ENCODE results near the gene ITGA6. TPM values are rescaled to one million over a fixed set of nuclear protein-coding genes. Genes with fewer than 3 reads are reported as not detected.

ITGA6 gene
- total and polyA plus RNA-seq, 5 donors from 2014 or later, result 39.2 to 68.5 (median 50.3) TPM

DNA sequence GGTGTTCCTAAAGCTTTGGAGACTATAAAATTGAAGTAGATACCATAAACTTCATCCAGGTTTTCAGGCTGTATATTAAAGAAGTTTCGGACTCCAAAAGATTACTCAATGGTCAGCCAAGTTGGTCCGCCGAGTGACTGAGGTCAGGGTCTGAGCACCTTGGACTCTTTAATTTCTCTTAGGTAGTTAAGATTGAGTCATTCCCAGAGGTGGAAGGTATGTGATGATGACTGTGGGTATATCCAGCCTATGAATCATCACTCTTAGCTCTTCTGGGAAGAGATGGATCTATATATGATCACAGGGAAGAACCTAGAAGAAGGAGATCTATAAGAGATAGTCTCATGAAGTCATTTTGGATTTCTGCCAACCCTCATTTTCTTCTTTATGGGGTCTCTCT is 3.3 kb downstream of the ITGA6 start:
- H3K4me1 Mint-ChIP-seq, result peaks cover 9 to 81% (median 33%) of the 10 kb centered on the region in 4 donors
- Histone ChIP-seq H3K4me1 (ENCODE audit: control insufficient read depth, insufficient read depth, low read length, poor library complexity, severe bottlenecking) (peaks cover 87% of the 10 kb centered on the region), H3K4me3 (ENCODE audit: low read depth, low read length) (peak overlapping the region; percentile 81), H3K9me3 (ENCODE audit: control insufficient read depth in 2 of 2, low read length in 2 of 2) (no peaks in the 10 kb centered on the region), H3K36me3 (ENCODE audit: control insufficient read depth, insufficient read depth, low read length) (no peaks in the 10 kb centered on the region), H3K27me3 (ENCODE audit: control insufficient read depth, insufficient read depth, low read length) (no peaks in the 10 kb centered on the region), H3K27ac (ENCODE audit: insufficient read depth, low read length, poor library complexity, severe bottlenecking) (peak overlapping the region; percentile 24)
- H3K36me3 Mint-ChIP-seq, result no peaks in the 10 kb centered on the region
- no peak for ATAC-seq (ENCODE audit: low read depth in 2 of 2)
- H3K4me3 Mint-ChIP-seq, result peak overlapping the region; percentile 89 to 95 (median 92)
- no peaks in the 10 kb centered on the region for H3K27me3 Mint-ChIP-seq
- peak overlapping the region in 2 of 3 donors; percentile 31 to 89 for H3K27ac Mint-ChIP-seq
- no peaks in the 10 kb centered on the region for H3K9me3 Mint-ChIP-seq
- DNase-seq, result no peak

DNA sequence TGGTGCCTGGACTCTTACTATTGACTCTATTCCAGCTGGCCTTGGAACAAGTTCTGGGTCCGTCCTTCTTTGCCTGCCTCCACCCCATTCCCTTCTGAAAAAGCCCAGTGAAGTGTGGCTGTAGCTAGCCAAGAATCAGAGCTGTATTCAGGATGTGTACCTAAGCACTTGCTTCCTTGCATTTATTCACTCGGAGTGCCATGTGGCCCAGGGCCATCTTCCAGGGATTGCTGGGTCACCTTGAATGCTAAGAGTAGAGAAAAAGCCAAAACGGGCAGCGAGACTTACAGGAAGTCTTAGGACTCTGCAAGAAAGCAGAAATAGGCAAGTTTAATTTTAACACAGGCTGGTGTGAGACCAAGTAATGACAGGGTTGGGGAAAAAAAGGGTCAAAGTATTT is 4.1 kb downstream of the ITGA6 start:
- H3K4me3 Mint-ChIP-seq, result peak overlapping the region; percentile 16 to 95 (median 92)
- no peaks in the 10 kb centered on the region for H3K36me3 Mint-ChIP-seq
- no peaks in the 10 kb centered on the region for H3K9me3 Mint-ChIP-seq
- H3K27me3 Mint-ChIP-seq, result no peaks in the 10 kb centered on the region
- no peaks in the 10 kb centered on the region for H3K27me3 ChIP-seq (ENCODE audit: control insufficient read depth, insufficient read depth, low read length)
- H3K4me3 ChIP-seq (ENCODE audit: low read depth, low read length), result peak overlapping the region; percentile 47
- peaks cover 8 to 77% (median 33%) of the 10 kb centered on the region in 4 donors for H3K4me1 Mint-ChIP-seq
- H3K27ac Mint-ChIP-seq, result peak overlapping the region; percentile 10 to 76 (median 31)
- H3K9me3 ChIP-seq (ENCODE audit: control insufficient read depth in 2 of 2, low read length in 2 of 2), result no peaks in the 10 kb centered on the region
- peak overlapping the region; percentile 24 for H3K27ac ChIP-seq (ENCODE audit: insufficient read depth, low read length, poor library complexity, severe bottlenecking)
- no peak for DNase-seq
- H3K4me1 ChIP-seq (ENCODE audit: control insufficient read depth, insufficient read depth, low read length, poor library complexity, severe bottlenecking), result peaks cover 91% of the 10 kb centered on the region
- H3K36me3 ChIP-seq (ENCODE audit: control insufficient read depth, insufficient read depth, low read length), result no peaks in the 10 kb centered on the region
- ATAC-seq (ENCODE audit: low read depth in 2 of 2), result no peak

DNA sequence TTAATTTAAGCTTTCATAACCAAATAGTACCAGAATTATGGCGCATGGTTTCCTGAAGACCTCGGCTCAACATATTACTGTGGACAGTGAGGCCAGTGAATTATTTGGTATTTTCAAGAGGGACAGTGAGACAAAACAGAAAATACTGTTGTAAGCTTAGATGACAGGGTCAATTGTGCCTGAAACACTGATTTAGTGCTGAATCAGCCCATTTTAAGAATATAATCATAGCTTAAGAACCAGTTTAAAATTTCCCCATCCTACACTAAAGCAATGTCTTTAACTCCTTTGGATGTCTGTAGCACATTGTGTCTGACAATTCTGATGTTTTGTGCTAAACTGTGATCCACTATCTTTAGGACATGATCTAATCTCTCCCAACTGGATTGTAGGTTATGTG is 4.6 kb downstream of the ITGA6 start:
- peaks cover 3 to 71% (median 32%) of the 10 kb centered on the region in 4 donors for H3K4me1 Mint-ChIP-seq
- no peak for ATAC-seq (ENCODE audit: low read depth in 2 of 2)
- H3K27ac ChIP-seq (ENCODE audit: insufficient read depth, low read length, poor library complexity, severe bottlenecking), result no peak overlapping the region

GRCh38 chr2:172433144-172433543 is 5.8 kb downstream of the ITGA6 start:
- no peaks in the 10 kb centered on the region for H3K27me3 ChIP-seq (ENCODE audit: control insufficient read depth, insufficient read depth, low read length)
- peak overlapping the region; percentile 70 to 81 (median 76) for H3K27ac Mint-ChIP-seq
- peak overlapping the region in 3 of 4 donors; percentile 63 to 95 (median 77) for H3K4me3 Mint-ChIP-seq
- no peaks in the 10 kb centered on the region for H3K27me3 Mint-ChIP-seq
- no peaks in the 10 kb centered on the region for H3K9me3 ChIP-seq (ENCODE audit: control insufficient read depth in 2 of 2, low read length in 2 of 2)
- H3K4me1 Mint-ChIP-seq, result peaks cover 0 to 69% (median 31%) of the 10 kb centered on the region in 4 donors
- H3K27ac ChIP-seq (ENCODE audit: insufficient read depth, low read length, poor library complexity, severe bottlenecking), result peak overlapping the region; percentile 56
- ATAC-seq (ENCODE audit: low read depth in 2 of 2), result no peak
- H3K9me3 Mint-ChIP-seq, result no peaks in the 10 kb centered on the region
- H3K4me3 ChIP-seq (ENCODE audit: low read depth, low read length), result peak overlapping the region; percentile 26
- no peaks in the 10 kb centered on the region for H3K36me3 ChIP-seq (ENCODE audit: control insufficient read depth, insufficient read depth, low read length)
- H3K4me1 ChIP-seq (ENCODE audit: control insufficient read depth, insufficient read depth, low read length, poor library complexity, severe bottlenecking), result peaks cover 97% of the 10 kb centered on the region
- H3K36me3 Mint-ChIP-seq, result no peaks in the 10 kb centered on the region
- DNase-seq, result no peak

More for the DNA sequence above, 4.6 kb downstream of the ITGA6 start:
- no peaks in the 10 kb centered on the region for H3K9me3 Mint-ChIP-seq
- peak overlapping the region; percentile 36 to 76 (median 43) for H3K27ac Mint-ChIP-seq
- Histone ChIP-seq H3K4me3 (ENCODE audit: low read depth, low read length) (peak overlapping the region; percentile 2), H3K4me1 (ENCODE audit: control insufficient read depth, insufficient read depth, low read length, poor library complexity, severe bottlenecking) (peaks cover 91% of the 10 kb centered on the region), H3K36me3 (ENCODE audit: control insufficient read depth, insufficient read depth, low read length) (no peaks in the 10 kb centered on the region), H3K9me3 (ENCODE audit: control insufficient read depth in 2 of 2, low read length in 2 of 2) (no peaks in the 10 kb centered on the region), H3K27me3 (ENCODE audit: control insufficient read depth, insufficient read depth, low read length) (no peaks in the 10 kb centered on the region)
- H3K4me3 Mint-ChIP-seq, result peak overlapping the region in 3 of 4 donors; percentile 16 to 95 (median 49)
- H3K36me3 Mint-ChIP-seq, result no peaks in the 10 kb centered on the region
- H3K27me3 Mint-ChIP-seq, result no peaks in the 10 kb centered on the region
- no peak for DNase-seq

- Mint-ChIP-seq H3K4me3 (peak overlapping the region; percentile 63 to 95 (median 74)), H3K27ac (peak overlapping the region; percentile 57 to 87 (median 76)), H3K36me3 (peaks cover 5% of the 10 kb centered on the region), H3K27me3 (no peaks in the 10 kb centered on the region), H3K9me3 (no peaks in the 10 kb centered on the region), H3K4me1 (peaks cover 0 to 54% (median 36%) of the 10 kb centered on the region in 4 donors)
- Histone ChIP-seq H3K27ac (ENCODE audit: insufficient read depth, low read length, poor library complexity, severe bottlenecking) (peak overlapping the region; percentile 56), H3K4me3 (ENCODE audit: low read depth, low read length) (peak overlapping the region; percentile 63), H3K9me3 (ENCODE audit: control insufficient read depth in 2 of 2, low read length in 2 of 2) (no peaks in the 10 kb centered on the region), H3K36me3 (ENCODE audit: control insufficient read depth, insufficient read depth, low read length) (no peaks in the 10 kb centered on the region), H3K4me1 (ENCODE audit: control insufficient read depth, insufficient read depth, low read length, poor library complexity, severe bottlenecking) (peaks cover 97% of the 10 kb centered on the region), H3K27me3 (ENCODE audit: control insufficient read depth, insufficient read depth, low read length) (no peaks in the 10 kb centered on the region)
- ATAC-seq (ENCODE audit: low read depth in 2 of 2), result peak; percentile 70 to 77
- DNase-seq, result peak; percentile 15 to 81 (median 79)
These were observed 7.6 kb downstream of the ITGA6 start for GRCh38 chr2:172434821-172435605.

- Mint-ChIP-seq H3K27me3 (no peaks in the 10 kb centered on the region), H3K4me1 (peaks cover 3 to 50% (median 34%) of the 10 kb centered on the region in 4 donors), H3K36me3 (peaks cover 5% of the 10 kb centered on the region), H3K9me3 (no peaks in the 10 kb centered on the region), H3K4me3 (peak overlapping the region in 2 of 4 donors; percentile 56 to 95), H3K27ac (peak overlapping the region in 2 of 3 donors; percentile 59 to 76)
- Histone ChIP-seq H3K27me3 (ENCODE audit: control insufficient read depth, insufficient read depth, low read length) (no peaks in the 10 kb centered on the region), H3K27ac (ENCODE audit: insufficient read depth, low read length, poor library complexity, severe bottlenecking) (peak overlapping the region; percentile 56), H3K4me3 (ENCODE audit: low read depth, low read length) (no peak overlapping the region), H3K4me1 (ENCODE audit: control insufficient read depth, insufficient read depth, low read length, poor library complexity, severe bottlenecking) (peaks cover 99% of the 10 kb centered on the region), H3K36me3 (ENCODE audit: control insufficient read depth, insufficient read depth, low read length) (no peaks in the 10 kb centered on the region), H3K9me3 (ENCODE audit: control insufficient read depth in 2 of 2, low read length in 2 of 2) (no peaks in the 10 kb centered on the region)
- ATAC-seq (ENCODE audit: low read depth in 2 of 2) (no peak), DNase-seq (no peak)
These were observed 8.2 kb downstream of the ITGA6 start for GRCh38 chr2:172435606-172435911.

DNA sequence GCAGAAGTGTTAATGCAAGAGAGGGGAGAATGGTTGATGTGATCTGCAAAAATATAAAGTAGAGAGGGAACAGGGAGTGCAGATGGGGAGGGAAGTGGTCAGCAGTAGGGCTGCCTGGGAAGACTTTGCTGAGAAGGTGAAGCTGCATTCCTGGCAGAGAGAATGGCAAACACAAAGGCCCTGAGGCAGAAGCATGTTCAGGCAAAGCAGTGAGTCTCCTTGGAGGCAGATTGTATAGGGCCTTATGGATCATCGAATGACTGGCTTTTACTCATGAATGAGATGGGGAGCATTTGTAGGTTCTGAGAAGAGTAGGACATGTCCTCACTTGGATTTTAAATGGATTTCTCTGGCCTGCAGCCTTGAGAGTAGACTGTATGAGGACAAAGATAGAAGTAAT is 9.5 kb downstream of the ITGA6 start:
- peaks cover 13 to 47% (median 32%) of the 10 kb centered on the region in 4 donors for H3K4me1 Mint-ChIP-seq
- no peak for ATAC-seq (ENCODE audit: low read depth in 2 of 2)

More for the DNA sequence above, 9.5 kb downstream of the ITGA6 start:
- no peak for DNase-seq
- peak overlapping the region; percentile 48 for H3K27ac ChIP-seq (ENCODE audit: insufficient read depth, low read length, poor library complexity, severe bottlenecking)
- no peaks in the 10 kb centered on the region for H3K9me3 Mint-ChIP-seq
- no peaks in the 10 kb centered on the region for H3K36me3 ChIP-seq (ENCODE audit: control insufficient read depth, insufficient read depth, low read length)
- H3K27ac Mint-ChIP-seq, result no peak overlapping the region
- H3K4me1 ChIP-seq (ENCODE audit: control insufficient read depth, insufficient read depth, low read length, poor library complexity, severe bottlenecking), result peaks cover 99% of the 10 kb centered on the region
- no peaks in the 10 kb centered on the region for H3K27me3 Mint-ChIP-seq
- H3K9me3 ChIP-seq (ENCODE audit: control insufficient read depth in 2 of 2, low read length in 2 of 2), result no peaks in the 10 kb centered on the region
- peak overlapping the region; percentile 83 for H3K4me3 ChIP-seq (ENCODE audit: low read depth, low read length)
- peaks cover 5% of the 10 kb centered on the region for H3K36me3 Mint-ChIP-seq
- no peak overlapping the region for H3K4me3 Mint-ChIP-seq
- no peaks in the 10 kb centered on the region for H3K27me3 ChIP-seq (ENCODE audit: control insufficient read depth, insufficient read depth, low read length)
